GM19467 (cell line): ENCODE results near the gene TIMP2.

Experiments used
- ATAC-seq: cut with Tn5 transposase; IDR thresholded peaks from one replicate; pipeline ENCODE4 v1.9.1; 2021; ENCODE audit warnings: mild to moderate bottlenecking, moderate library complexity; ENCODE audit not compliant: unreplicated experiment

Gene TIMP2

DNA sequence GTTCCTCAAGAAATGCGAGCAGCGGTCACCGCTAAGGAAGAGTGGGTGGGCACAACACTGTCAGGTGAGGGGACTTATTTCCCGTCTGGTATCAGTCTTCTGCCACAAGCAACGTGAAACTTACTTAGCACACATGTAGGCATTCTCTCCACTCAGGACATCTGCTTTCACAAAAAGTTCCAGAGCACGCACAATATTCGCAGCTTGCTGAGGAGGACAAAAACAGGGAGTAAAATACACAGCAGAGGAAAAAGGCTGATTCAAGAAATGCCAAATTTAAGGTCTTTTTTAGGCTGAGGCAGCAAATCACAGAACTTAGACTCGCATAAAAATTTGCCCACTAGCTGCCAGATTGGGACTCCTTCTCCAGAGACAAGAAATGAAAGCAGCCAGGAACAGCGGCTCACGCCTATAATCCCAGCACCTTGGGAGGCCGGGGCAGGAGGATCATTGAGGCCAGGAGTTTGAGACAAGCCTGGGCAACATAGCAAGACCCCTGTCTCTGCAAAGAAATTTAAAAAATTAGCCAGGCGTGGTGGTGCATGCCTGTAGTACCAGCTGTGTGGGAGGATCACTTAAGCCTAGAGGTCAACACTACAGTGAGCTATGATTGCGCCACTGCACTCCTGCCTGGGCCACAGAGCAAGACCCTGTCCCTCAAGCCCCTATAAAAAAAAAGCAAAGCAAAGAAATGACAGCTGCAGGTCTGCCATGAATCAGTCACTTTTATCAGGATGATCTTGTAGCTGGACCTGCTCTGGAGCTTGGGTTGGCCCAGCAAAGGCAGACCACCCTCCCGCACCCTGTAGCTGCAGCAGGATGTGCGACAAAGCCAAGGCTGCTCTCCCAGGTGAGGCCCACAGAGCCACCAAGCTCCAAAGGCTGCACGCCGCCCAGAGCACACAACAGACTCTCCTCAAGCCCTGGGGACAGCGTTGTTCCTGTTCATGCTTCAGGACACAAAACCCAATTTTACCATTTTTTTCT lies 105.1 kb downstream of the TIMP2 start:
- no peak for ATAC-seq

DNA sequence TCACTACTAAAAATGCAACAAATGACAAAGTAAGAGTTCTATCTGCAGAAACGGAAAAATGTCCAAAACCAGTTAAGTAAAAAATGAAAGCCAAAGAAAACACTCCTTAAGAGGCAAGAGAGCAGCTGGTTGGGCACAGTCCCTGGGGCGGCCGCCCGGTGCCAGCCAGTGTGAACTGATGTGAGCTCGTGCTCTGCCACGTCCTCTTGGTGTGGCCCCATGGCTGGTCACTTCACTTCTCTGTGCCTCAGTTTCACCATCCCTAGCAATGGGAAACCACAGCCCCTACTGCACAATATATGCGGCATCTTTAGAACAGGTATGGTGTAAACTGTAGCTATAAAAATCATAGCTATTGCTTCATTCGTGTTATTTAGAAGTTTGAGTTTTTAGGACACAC lies 105.8 kb downstream of the TIMP2 start:
- no peak for ATAC-seq

DNA sequence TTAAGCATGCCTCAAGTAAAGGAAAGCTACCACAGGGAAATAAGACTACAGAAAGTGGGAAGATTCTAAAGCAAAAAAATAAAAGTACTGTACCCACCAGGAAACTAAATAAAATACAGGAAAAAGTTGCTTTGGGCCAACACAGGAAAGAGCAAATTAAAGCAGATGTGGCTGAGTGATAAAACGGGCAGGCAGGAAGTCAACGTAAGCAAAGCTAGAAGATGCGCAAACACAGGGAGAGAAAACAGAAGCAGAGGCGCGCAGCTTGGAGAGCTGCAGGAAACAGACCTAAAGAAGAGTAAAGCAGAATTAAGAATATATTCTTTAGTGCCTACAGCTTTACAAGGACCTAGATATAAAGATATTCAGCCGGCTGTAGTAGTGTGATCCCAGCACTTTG lies 106.3 kb downstream of the TIMP2 start:
- ATAC-seq = no peak

DNA sequence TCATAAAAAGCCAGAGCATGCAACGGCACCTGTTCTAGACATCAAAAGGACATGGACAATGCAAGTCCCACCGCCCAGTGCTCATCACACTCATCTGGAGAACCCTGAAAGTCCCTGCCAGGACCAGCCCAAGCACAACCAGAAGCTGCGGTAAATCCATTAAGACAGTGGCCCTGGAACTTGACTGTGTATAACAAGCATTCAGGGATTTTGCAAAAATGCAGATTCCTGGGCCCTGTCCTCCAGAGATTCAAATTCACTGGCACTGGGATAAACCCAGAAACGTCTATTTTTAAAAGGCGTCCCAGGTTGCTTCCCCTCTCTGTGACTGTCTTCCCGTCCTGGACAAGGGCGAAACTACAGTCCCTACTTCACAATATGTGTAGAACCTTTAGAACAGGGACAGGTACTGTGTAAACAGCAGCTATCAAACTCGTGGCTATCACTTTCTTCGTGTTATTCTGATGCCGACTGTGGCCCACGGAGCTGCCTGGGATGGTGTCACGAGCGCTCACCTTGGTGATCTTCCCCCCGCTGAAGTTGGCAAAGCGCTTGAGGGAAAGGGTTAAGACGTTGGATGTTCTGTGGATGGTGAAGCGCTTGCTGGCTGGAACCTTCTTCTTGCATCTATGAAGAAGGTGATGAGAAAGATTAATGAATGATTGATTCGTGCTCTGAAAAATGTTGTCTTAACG lies 106.9 kb downstream of the TIMP2 start:
- ATAC-seq = no peak

DNA sequence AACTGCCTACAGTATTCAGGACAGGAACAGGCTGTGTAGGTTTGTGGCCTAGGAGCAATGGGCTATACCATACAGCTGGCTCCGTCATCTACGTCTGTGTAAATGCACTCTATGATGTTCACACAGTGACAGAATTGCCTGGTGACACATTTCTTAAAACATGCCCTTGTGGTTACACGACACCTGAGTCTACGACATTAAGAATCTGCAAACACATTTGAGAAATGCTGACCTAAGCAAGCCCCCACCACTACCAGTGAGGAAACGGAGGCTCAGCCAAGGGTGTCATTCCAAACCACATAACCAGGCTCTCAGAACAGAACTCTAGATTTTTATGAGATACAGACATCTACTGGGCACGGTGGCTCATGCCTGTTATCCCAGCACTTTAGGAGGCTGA lies 108.1 kb downstream of the TIMP2 start:
- no peak for ATAC-seq

DNA sequence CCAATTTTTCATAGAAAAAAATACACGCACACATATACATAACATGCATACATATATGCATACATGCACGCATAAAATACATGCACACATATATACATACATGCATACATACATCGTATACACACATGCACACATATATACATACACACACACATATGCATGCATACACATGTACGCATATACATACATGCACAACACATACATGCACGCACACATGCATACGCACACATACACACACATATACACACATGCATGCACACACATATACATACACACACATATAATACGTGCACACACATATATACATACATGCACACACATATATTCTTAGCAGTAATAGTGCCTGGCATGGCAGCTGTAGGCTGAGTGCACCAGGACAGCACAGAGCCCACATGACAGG lies 109.5 kb downstream of the TIMP2 start:
- ATAC-seq = no peak

DNA sequence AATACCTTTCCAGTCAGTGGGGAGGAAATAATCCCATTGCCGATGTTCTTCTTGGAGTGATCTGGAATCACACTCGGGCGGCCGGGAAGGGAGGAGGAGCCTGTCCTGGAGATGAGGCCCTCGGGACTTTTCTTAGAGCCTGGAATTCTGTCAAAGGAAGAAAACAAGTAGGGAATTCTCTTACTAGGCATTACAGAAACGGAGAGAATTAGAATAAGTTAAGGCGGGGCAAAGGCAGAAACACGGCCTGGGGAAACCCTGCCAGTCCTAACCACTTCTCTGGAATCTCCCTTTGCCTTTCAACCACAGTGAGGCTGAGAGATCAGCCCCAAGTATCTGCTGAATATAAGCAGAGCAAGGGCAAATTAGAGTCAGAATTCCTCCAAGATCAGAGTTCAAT lies 112.3 kb downstream of the TIMP2 start:
- ATAC-seq = no peak

DNA sequence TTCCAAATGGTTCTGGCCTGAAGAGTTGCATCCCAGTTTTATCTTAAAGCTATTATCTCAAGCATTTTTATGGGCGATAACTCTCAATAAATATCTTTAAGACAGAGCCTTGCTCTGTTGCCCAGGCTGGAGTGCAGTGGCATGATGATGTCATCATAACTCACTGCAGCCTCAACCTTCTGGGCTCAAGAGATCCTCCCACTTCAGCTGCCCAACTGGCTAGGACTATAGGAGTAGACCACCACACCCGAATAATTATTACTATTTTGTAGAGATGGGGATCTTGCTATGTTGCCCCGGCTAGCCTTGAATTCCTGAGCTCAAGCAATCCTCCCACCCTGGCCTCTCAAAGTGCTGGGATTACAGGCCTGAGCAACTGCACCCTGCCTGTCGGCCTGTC lies 117.0 kb downstream of the TIMP2 start:
- no peak for ATAC-seq

DNA sequence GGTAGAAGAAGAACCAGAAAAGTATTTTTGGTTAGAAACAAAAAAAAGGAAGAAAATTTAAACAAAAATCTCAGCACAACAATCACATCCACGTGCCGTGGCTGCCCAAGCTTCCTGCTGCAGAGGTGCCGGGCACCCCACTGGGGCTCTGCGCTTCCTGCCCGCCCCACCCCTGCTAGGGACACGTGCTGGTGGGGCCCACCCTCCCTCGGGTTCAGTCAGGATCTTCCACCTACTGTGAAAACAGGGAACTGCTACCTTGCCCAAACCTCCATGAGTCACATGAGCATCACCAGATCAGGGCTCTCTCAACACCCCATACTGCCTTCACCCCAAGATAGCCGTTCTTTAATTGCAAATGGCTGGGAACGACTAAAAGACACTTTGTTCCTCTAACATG lies 118.7 kb downstream of the TIMP2 start:
- ATAC-seq = no peak

DNA sequence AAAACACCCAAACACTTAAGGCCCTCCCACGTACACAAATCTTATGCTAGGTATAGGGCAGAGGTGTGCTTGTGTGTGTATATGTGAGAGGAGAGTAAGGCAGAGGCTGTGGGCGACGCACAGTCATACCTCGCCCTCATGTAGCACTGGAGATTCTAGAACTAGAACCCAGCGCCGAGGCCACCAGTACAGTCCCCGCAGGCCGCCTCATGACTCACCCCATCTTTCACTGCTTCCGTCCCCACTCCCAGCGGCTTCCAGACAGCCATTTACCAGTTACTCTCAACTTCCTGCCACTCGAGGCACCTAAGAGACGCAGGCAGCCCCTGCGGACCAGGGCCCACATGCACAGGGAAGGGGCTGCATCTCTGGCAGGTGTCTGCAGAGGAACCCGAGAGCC lies 119.9 kb downstream of the TIMP2 start:
- no peak for ATAC-seq

DNA sequence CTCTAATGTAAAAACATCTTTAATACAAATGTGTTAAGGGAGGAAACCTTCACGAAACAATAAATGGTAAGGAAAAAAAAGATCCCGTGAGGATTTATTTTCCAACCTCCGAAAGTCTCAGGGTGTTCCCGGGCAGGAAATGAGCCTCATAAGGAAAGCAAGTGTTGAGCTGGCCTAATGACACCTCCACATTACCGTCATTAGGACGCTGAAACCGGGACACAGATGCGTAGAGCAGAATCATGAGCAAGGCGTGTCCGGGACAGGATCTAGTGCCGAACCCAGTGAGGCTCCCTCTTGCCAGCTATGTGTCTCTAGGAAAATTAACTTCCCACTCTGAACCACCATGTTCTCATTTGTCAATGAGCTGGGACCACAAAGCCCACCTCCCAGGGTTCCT lies 120.4 kb downstream of the TIMP2 start:
- no peak for ATAC-seq

DNA sequence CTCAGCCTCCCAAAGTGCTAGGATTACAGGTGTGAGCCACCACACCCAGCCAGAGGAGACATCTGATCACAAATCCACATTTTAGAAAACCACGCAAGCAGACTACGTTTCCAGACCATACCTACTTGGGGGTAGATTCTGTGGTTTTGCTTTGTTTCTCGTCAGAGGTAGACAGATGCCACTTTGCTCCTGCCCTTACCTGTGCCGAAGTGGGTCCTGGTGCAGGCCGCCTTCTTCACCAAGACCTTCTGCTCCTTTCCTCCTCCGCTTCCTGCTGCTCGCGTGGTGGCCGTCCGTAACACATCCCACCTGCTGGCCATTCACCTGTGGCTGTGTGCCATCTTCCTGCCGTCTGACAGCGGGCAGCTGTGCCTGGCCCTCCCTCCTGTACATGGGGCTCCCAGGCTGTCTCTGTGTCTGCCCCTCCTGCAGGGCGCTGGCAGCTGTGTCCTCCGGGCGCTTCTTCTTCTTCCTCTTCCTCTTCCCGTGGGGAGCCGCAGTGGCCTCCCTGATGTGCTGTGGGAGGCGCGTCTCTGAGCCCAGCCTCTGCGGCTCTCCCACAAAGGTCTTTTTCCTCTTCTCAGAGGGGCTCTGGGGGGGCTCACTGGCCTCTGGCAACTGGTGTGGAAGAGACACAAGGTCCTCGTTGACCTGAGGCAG lies 121.9 kb downstream of the TIMP2 start:
- no peak for ATAC-seq
